Nephron progenitor cell (in vitro differentiated cells): ENCODE results near the gene NSMCE3.

ENCODE experiments used
- DNase-seq: peaks from one replicate; pipeline ENCODE4 v3.0.0; 2021
- H3K27ac Mint-ChIP-seq: 2 replicates; pipeline ENCODE4 v1.8.0; 2021; ENCODE audit warnings: mild to moderate bottlenecking, moderate library complexity, mixed read lengths
- H3K27me3 Mint-ChIP-seq: 2 replicates; pipeline ENCODE4 v1.8.0; 2021; ENCODE audit warnings: mild to moderate bottlenecking, low read depth, mixed read lengths; ENCODE audit not compliant: poor library complexity
- H3K36me3 Mint-ChIP-seq: 2 replicates; pipeline ENCODE4 v1.8.0; 2021; ENCODE audit warnings: low read depth, mixed read lengths
- H3K4me1 Mint-ChIP-seq: 2 replicates; pipeline ENCODE4 v1.8.0; 2021; ENCODE audit warnings: mixed read lengths
- H3K4me3 Mint-ChIP-seq: 2 replicates; pipeline ENCODE4 v1.8.0; 2021; ENCODE audit warnings: mild to moderate bottlenecking, moderate library complexity, mixed read lengths
- H3K9me3 Mint-ChIP-seq: 2 replicates; pipeline ENCODE4 v1.8.0; 2021; ENCODE audit warnings: mild to moderate bottlenecking, moderate library complexity, mixed read lengths
- TF ChIP-seq, protein P1 (sequence below): fragments of 200-600 bp; sonication (generic); IDR thresholded peaks from 2 replicates; pipeline ENCODE4 v1.5.0; 2021; ENCODE audit warnings: antibody characterized with exemption

The NSMCE3 gene

DNA sequence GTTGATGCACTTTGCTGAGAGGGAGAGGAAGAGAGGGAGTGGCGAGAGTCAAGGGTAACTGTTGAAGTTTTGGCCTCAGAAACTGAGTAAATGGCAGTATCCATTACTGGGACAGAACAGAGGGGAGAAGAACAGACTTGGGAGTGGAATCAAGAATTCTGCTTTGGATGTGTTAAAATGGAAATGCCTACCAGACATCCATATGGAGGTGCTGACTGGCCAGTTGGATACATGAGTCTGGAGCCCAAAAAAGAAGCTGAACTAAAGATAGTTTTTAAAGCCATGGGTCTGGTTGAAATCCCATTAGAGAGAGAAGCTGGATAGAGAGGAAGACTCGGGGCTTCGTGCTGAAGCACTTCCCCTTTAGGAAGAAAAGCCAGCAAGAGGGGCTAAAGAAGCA is 35.9 kb upstream of the NSMCE3 start:
- no peaks in the 10 kb centered on the region for H3K9me3 Mint-ChIP-seq
- peaks cover 5% of the 10 kb centered on the region for H3K27me3 Mint-ChIP-seq
- H3K4me1 Mint-ChIP-seq, result no peaks in the 10 kb centered on the region
- TF ChIP-seq, protein P1, sequence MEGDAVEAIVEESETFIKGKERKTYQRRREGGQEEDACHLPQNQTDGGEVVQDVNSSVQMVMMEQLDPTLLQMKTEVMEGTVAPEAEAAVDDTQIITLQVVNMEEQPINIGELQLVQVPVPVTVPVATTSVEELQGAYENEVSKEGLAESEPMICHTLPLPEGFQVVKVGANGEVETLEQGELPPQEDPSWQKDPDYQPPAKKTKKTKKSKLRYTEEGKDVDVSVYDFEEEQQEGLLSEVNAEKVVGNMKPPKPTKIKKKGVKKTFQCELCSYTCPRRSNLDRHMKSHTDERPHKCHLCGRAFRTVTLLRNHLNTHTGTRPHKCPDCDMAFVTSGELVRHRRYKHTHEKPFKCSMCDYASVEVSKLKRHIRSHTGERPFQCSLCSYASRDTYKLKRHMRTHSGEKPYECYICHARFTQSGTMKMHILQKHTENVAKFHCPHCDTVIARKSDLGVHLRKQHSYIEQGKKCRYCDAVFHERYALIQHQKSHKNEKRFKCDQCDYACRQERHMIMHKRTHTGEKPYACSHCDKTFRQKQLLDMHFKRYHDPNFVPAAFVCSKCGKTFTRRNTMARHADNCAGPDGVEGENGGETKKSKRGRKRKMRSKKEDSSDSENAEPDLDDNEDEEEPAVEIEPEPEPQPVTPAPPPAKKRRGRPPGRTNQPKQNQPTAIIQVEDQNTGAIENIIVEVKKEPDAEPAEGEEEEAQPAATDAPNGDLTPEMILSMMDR, result no peak
- no peak for DNase-seq
- H3K27ac Mint-ChIP-seq, result no peak overlapping the region
- H3K4me3 Mint-ChIP-seq, result no peak overlapping the region
- no peaks in the 10 kb centered on the region for H3K36me3 Mint-ChIP-seq

DNA sequence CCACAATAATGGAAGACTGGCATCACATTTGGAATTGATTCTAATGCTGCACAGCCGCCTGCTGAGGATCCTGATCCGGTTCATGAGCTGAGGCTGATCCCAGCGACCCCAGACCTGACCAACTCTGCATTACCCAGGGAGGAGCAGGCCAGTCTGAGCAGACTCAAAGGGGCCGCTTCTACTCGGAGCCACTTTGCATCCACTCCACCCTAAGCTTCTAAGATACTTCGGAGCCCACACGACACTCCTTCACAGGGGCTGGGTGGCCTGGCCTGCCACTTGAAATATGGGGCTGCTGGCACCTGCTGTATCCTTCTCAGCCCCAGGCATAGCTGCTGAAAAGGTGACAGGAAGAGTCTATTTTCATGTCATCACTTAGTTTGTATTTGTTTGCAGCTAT is 33.2 kb upstream of the NSMCE3 start:
- no peaks in the 10 kb centered on the region for H3K27me3 Mint-ChIP-seq
- H3K36me3 Mint-ChIP-seq, result no peaks in the 10 kb centered on the region
- DNase-seq, result no peak
- no peaks in the 10 kb centered on the region for H3K4me1 Mint-ChIP-seq
- no peak overlapping the region for H3K27ac Mint-ChIP-seq
- TF ChIP-seq, protein P1, result no peak
- H3K9me3 Mint-ChIP-seq, result no peaks in the 10 kb centered on the region
- no peak overlapping the region for H3K4me3 Mint-ChIP-seq

DNA sequence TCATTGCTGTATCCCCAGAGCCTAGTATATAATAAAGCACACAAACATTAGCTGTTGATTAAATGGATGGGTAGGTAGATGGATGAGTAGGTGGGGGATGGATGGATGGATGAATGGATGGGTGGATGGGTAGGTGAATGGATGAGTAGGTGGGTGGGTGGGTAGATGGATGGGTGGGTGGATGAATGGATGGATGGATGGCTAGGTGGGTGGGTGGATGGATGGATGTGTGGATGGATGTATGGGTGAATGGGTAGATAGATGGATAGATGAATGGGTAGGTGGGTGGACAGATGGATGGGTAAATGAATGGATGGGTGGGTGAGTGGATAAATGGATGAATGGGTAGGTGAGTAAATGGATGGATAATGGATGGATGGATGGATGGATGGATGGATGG is 30.2 kb upstream of the NSMCE3 start:
- Mint-ChIP-seq H3K9me3 (peaks cover 8% of the 10 kb centered on the region), H3K4me1 (no peaks in the 10 kb centered on the region), H3K27me3 (no peaks in the 10 kb centered on the region), H3K36me3 (no peaks in the 10 kb centered on the region), H3K27ac (no peak overlapping the region), H3K4me3 (no peak overlapping the region)
- no peak for DNase-seq
- TF ChIP-seq, protein P1, result no peak

DNA sequence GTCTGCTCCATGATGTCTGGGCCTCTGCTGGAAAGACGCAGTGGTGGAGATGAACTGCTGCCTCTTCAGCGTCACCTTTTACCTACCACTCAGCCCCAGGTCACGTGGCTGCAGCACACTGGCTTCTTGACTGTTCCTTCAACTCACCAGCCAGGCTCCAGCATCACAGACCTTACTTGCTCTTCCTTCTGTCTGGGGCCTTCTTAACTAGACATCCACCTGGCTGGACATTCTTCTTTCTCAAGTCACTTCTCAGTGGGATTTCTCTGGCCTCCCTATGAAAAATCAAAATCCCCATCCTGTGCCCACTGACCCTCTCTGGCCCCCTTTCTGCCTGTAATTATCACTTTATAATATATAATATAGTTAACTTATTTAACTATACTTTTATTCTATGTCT is 29.7 kb upstream of the NSMCE3 start:
- Mint-ChIP-seq H3K4me3 (no peak overlapping the region), H3K36me3 (no peaks in the 10 kb centered on the region), H3K27ac (no peak overlapping the region), H3K9me3 (peaks cover 8% of the 10 kb centered on the region), H3K27me3 (no peaks in the 10 kb centered on the region), H3K4me1 (no peaks in the 10 kb centered on the region)
- TF ChIP-seq, protein P1, result no peak
- DNase-seq, result no peak

DNA sequence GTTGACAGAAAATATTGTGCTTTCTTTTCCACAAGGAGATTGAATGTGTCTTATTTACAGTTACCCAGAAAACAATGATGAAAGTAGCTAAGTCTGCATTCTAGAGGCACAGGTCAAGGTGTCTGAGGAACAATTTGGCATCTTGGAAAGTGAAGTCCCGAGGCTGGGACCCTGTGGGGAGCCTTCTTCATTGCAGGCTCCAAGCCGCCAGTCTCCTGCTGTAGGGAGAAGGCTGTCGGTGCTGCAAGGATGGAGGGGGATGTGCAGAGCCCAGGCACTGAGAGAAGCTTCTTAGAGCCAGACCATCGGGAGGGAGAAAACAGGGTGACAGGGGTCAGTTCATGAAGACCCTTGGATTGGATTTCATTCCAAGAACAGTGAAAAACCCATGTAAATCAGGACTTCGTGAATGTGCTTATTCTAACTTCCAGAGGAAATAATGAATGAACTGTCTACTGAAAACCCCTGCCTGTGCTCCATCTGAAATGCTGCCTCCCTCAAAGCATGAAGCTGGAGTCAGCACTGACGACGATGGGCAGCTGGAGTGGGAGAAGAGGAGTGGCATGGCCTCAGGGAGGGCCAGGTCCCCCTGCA is 25.2 kb upstream of the NSMCE3 start:
- H3K4me1 Mint-ChIP-seq, result peaks cover 5% of the 10 kb centered on the region
- TF ChIP-seq, protein P1, result no peak
- no peak overlapping the region for H3K27ac Mint-ChIP-seq
- peaks cover 8% of the 10 kb centered on the region for H3K9me3 Mint-ChIP-seq
- peaks cover 4% of the 10 kb centered on the region for H3K27me3 Mint-ChIP-seq
- DNase-seq, result no peak
- H3K4me3 Mint-ChIP-seq, result no peak overlapping the region
- H3K36me3 Mint-ChIP-seq, result no peaks in the 10 kb centered on the region

DNA sequence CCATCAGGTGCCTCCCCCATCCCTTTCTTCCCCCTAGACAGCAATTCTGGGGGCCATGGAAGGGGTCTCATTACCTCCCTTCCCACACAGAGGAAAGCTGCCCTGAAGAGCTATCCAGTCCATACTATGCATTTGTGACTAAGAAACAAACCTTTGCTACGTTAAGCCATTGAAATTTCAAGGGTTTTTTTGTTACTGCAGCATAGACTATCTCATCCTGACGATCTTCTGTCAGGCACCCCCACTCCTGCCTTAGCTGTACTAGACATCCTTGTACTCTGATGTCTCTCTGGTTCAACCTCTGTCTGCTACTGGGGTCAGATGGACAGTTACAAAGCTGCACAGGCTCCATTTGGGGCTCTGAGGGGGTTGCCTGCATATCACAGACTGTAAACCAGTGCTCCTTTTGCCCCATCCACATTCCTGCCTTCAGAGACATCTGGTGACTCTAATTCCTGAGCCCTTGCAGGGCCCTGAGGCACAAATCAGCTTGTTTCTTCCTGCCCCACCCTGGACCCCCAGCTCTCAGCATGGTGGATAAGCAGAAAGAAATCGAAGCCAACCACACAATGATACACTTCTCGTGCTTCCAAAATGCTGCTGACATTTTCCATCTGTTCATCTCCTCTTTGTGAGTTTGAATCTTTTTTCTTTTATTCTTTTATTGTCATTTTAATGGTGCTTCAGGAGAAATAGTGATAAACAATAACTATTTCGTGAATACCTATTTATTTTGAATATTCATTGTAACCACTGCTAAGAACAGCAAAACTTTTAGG is 21.6 kb upstream of the NSMCE3 start:
- Mint-ChIP-seq H3K9me3 (peaks cover 3% of the 10 kb centered on the region), H3K4me3 (no peak overlapping the region), H3K27ac (no peak overlapping the region), H3K4me1 (peaks cover 5% of the 10 kb centered on the region), H3K36me3 (no peaks in the 10 kb centered on the region), H3K27me3 (peaks cover 7% of the 10 kb centered on the region)
- DNase-seq, result no peak
- TF ChIP-seq, protein P1, result no peak
